Stimulated activated CD4-positive, alpha-beta T cell treated with anti-CD3 and anti-CD28 coated beads, TNF-alpha, amount 100 ng/mL, for 24 hours (primary cell): ENCODE measurements around the gene MORN2.
"Not testable (repeated sequence)": the region's sequence is repeated elsewhere in the genome, so short reads cannot be mapped to it uniquely, and the experiment has no call there.

Source experiments
- DNase-seq, 3 experiments: peaks; one replicate each; pipeline ENCODE4 v3.0.0-alpha.2; 2020; ENCODE audit warnings: low read depth in 3 of 3

Gene MORN2

GRCh38 chr2:38875576-38876367 is at the start of gene MORN2, which contains the start of gene DHX57:
Gene MORN2, plus strand, starts transcription at chr2:38875976.
Gene DHX57, minus strand, starts transcription at chr2:38875934. Its CDS starts 7,529 bp downstream, at chr2:38868405.
- peak; percentile 63 to 81 (median 65) for DNase-seq

GRCh38 chr2:38827539-38828145 is 48.1 kb upstream of the MORN2 start:
- not testable (repeated sequence) for DNase-seq

GRCh38 chr2:38828460-38828859 is 47.3 kb upstream of the MORN2 start:
- DNase-seq: no peak

DNA sequence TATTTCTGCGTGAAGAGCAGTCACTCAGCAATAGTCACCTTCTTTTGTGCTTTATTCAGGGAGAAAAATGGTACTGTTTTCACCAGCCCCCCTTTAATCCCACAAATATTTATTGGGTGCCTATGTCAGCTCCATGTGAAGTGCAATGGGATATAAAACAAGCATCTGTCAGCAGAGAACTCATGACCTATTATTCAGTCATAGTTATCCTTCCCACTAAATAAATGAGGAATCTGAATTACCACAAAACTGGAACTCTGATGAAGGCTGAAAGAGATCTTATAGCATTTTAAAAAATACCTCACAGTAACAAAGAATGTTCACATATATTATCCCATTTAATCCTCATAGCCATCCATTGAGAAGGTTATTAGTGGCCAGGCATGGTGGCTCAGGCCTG is 45.8 kb upstream of the MORN2 start:
- no peak for DNase-seq

GRCh38 chr2:38830526-38831159 is 45.1 kb upstream of the MORN2 start:
- DNase-seq: no peak

- DNase-seq: no peak
These were observed 40.7 kb upstream of the MORN2 start for GRCh38 chr2:38835015-38835601.

- DNase-seq: no peak
These were observed 39.8 kb upstream of the MORN2 start for GRCh38 chr2:38835990-38836389.

GRCh38 chr2:38836791-38837190 is 39.0 kb upstream of the MORN2 start:
- DNase-seq: no peak

DNA sequence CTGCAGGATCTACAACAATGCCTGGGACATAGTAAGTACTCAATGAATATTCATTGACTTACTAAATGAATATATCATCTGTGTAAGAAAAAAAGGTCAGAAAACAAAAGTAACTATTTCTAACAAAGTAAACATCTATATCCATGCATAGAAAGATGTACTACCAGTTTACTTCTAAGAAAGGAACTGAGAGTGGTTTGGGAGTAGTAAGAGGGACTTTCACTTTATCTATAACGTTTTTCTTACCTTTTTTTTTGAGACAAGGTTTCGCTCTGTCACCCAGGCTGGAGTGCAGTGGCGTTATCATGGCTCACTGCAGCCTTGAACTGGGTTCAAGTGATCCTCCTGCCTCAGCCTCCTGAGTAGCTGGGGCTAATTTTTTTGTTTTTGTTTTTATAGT is 25.7 kb upstream of the MORN2 start:
- no peak for DNase-seq

DNA sequence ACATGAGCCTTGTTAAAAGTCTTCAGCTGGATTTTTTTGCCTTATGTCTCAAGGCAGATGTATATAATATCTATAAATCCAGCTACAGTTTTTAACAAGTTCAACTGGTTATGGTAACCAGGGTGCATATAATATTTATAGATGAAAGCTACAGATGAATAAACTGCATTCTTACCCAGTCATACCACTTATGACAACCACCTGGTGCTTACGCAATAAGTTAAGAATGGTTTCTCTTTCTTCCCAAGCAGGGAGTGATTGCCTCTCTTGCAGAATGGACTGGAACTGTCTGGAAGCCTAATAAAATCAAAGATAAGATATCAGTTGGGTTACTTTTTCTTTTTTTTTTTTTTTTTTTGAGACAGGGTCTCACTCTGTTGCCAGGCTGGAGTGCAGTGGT is 19.6 kb upstream of the MORN2 start:
- no peak for DNase-seq

GRCh38 chr2:38862476-38862875 is 13.3 kb upstream of the MORN2 start:
- no peak for DNase-seq

DNA sequence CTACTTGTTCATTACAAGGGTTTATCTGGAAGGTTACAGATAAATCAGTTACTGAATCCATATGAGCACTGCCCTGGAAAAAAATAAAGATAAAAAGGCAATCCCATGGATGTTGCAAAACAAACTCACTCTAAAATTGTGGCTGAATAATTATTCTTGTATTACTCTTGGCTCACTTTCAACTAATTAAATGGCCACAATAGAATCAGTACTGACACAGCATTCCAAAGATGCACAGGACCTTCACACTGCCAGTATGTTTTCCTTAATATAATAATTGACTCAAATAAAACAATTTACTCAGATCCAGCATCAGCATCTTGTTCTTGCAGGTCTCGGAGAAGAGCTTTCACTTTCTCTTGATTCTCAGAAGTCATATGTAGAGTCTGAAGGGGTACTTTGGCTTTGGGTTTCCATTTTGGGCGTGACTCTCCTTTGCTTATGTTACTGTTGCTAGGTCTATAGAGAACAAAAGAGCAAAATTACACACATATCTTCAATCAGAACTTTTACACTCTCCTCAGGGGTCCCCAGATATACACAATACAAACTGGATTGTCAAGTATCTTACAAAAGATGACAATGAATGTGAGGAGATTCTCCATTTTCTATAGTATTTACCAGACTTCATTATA is 12.6 kb upstream of the MORN2 start:
- DNase-seq: no peak

- DNase-seq: no peak
These were observed 8.9 kb upstream of the MORN2 start for GRCh38 chr2:38866773-38867443.

DNA sequence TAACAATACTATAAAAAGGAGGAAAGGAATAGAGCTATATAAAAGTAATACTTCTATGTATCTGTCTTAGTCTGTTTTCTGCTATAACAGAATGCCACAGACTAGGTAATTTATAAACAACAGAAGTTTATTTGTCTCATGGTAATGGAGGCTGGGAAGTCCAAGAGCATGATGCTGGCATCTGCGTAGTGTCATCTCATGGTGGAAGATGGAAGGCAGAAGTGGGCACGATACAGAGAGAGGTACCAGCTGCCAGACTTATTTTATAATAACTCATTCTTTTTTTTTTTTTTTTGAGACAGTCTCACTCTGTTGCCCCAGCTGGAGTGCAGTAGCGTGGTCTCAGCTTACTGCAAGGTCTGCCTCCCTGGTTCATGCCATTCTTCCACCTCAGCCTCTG is 4.3 kb upstream of the MORN2 start:
- no peak for DNase-seq

- no peak for DNase-seq
These were observed 2.0 kb upstream of the MORN2 start for GRCh38 chr2:38873763-38874162.

DNA sequence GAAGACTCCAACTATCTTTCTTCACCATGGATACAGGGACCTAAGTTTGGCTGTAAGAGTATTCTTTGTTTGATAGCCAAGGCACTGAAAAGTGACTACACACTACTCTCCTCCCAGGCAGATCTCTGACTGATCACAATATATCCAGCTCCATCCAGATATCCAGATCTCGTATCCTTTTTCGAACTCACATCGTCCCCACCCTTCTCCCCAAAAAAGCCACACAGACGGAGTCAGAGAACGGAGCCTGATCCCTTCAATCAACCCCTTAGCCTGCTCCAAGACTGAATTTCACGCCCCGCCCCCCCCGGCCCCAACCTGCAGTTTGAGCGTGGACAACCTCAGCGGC is 575 bp upstream of the MORN2 start:
- DNase-seq: no peak

DNA sequence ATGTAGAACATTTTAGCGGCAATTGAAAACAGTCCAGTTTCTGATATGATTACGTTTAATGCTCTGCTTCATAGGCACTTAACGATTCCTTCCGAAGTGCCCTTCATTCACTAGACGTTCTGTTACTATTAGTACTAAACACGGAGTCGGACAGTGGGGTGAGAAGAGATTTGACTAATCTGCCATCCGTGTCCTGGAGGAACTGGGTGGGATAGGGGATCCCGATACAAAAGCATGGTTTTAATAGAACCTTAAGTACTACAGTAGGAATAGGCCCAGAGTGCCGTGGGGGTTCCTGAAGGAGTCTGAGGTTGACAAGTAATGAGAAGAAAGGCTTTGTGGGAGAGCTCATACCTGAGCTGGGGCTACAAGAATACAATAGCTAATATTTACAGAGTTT is 631 bp downstream of the MORN2 start:
- DNase-seq: no peak

DNA sequence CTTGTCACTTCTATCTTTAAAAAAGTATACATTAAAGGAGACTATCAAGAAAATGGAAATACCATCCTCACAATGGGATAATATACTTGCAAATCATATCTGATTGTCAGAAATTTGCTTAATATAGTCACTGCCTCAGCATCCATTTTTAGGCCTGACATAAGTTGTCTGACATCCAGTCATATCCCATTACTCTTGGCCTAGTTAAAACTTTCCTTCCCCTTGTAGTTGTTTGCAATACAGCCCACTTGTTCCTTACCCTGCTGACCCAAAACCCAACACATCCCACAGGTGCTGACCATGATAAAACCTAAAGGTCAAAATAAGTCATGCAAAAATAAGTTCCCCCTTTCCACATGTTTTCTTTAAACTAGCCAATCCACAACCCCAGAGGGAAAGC is 10.3 kb downstream of the MORN2 start:
- no peak for DNase-seq

DNA sequence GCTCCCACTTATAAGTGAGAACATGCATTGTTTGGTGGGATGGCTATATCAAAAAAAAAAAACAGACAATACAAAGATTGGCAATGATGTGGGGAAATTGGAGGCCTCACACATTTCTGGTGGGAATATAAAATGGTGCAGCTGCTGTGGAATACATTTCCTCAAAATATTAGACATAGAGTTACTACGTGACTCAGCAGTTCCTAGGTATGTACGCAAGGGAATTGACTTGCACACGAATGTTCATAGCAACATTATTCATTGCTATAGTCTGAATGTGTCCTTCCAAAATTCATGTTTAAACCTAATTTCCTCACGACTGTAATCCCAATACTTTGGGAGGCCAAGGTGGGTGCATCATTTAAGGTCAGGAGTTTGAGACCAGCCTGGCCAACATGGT is 11.6 kb downstream of the MORN2 start:
- DNase-seq: no peak

DNA sequence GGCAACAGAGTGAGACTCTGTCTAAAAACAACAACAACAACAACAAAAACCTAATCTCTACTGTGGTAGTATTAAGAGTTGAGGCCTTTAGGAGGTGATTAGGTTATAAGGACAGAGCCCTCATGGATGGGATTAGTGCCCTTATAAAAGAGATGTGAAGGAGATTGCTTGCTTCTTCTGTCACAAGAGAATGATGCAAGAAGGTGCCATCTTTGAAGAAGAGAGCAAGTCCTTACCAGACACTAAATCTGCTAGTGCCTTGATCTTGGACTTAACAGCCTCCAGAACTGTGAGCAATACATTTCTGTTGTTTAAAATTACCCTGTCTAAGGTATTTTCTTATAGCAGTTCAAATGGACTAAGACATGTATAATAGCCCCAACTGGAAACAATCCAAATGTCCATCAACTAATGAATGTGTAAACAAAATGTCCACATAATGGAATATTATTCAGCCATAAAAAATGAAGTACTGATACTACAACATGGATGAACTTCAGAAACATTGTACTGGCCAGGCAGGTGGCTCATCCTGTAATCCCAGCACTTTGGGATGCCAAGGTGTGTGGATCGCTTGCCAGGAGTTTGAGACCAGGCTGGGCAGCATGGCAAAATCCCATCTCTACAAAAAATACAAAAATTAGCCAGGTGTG is 12.3 kb downstream of the MORN2 start:
- DNase-seq: no peak

DNA sequence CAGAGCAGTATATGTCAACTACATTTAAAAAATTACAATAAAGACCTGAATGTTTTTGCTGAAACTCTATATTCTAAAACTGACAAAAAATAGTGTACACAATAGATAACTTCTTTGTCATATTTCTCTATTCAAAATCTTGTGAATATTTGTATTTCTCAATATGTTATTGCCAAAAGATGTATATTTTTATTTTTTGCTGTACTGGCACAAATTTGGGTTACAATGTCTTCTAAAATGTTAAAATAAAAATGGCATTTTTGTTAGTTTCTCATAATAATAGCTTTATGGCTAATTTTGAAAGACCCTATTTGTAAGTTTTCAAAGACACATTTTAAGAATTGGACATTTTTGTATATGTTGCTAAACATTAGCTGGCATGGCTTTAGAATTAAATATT is 13.3 kb downstream of the MORN2 start:
- DNase-seq: no peak
